Smooth muscle cell (in vitro differentiated cells): ENCODE results near the gene ZBTB20. TPM values are rescaled to one million over a fixed set of nuclear protein-coding genes. Genes with fewer than 3 reads are reported as not detected.

Experiments
- DNase-seq: peaks from one replicate; lab custom pipeline; 2025; ENCODE audit not compliant: unreplicated experiment; lab: John Stamatoyannopoulos, UW
- H2AFZ ChIP-seq: fragments of 200-600 bp; sonication (generic); 2 replicates; pipeline ENCODE4 v1.6.0; 2016; ENCODE audit warnings: antibody characterized with exemption, low read depth, mild to moderate bottlenecking
- H3F3A ChIP-seq: fragments of 200-600 bp; sonication (generic); 2 replicates; pipeline ENCODE4 v1.6.0; 2017; ENCODE audit warnings: antibody characterized with exemption, low read depth
- H3K27ac ChIP-seq: fragments of 200-600 bp; sonication (generic); 2 replicates; pipeline ENCODE4 v1.5.1; 2016; ENCODE audit warnings: low read depth, mild to moderate bottlenecking
- H3K27me3 ChIP-seq: fragments of 200-600 bp; sonication (generic); 2 replicates; pipeline ENCODE4 v1.6.1; 2016; ENCODE audit warnings: low read depth, mild to moderate bottlenecking
- H3K36me3 ChIP-seq: fragments of 200-600 bp; sonication (generic); 2 replicates; pipeline ENCODE4 v1.5.1; 2016; ENCODE audit warnings: low read depth
- H3K4me1 ChIP-seq: fragments of 200-600 bp; sonication (generic); 2 replicates; pipeline ENCODE4 v1.5.1; 2016; ENCODE audit warnings: low read depth
- H3K4me2 ChIP-seq: fragments of 200-600 bp; sonication (generic); 2 replicates; pipeline ENCODE4 v1.6.0; 2016; ENCODE audit warnings: mild to moderate bottlenecking
- H3K4me3 ChIP-seq: fragments of 200-600 bp; sonication (generic); 2 replicates; pipeline ENCODE4 v1.5.1; 2016; ENCODE audit warnings: mild to moderate bottlenecking
- H3K79me2 ChIP-seq: fragments of 200-600 bp; sonication (generic); 2 replicates; pipeline ENCODE4 v1.6.0; 2016; ENCODE audit warnings: low read depth, mild to moderate bottlenecking
- H3K9ac ChIP-seq: fragments of 200-600 bp; sonication (generic); 2 replicates; pipeline ENCODE4 v1.6.0; 2016; ENCODE audit warnings: low read depth
- H3K9me3 ChIP-seq: fragments of 200-600 bp; sonication (generic); replicated peaks from 2 replicates; pipeline ENCODE4 v1.5.1; 2016; ENCODE audit warnings: low read depth
- H4K20me1 ChIP-seq: fragments of 200-600 bp; sonication (generic); 2 replicates; pipeline ENCODE4 v1.6.0; 2016; ENCODE audit warnings: low read depth
- WGBS: methylation state at CpG from one replicate; pipeline ENCODE4 v1.1.7; 2016; ENCODE audit warnings: low lambda C conversion rate; 5-methylcytosine and 5-hydroxymethylcytosine counted together
- polyA plus RNA-seq: library from polyadenylated mRNA; unstranded; fragments of >200 nt; fragmentation: Nextera tagmentation; extraction: Ambion mirVana; gene quantifications from 2 replicates; pipeline ENCODE4 v1.2.1, GENCODE V29; 2016
- total RNA-seq: library from RNA; depleted of rRNA; stranded (reverse); fragments of >200 nt; gene quantifications from 2 replicates; pipeline ENCODE4 v1.2.3, GENCODE V29; 2014
- TF ChIP-seq, protein P1 (sequence below): fragments of 200-600 bp; sonication (generic); IDR thresholded peaks from 2 replicates; pipeline ENCODE4 v1.5.1; 2017; ENCODE audit warnings: borderline replicate concordance, mild to moderate bottlenecking, antibody characterized with exemption; ENCODE audit not compliant: insufficient read depth, poor library complexity, severe bottlenecking

ZBTB20 gene
- total and polyA plus RNA-seq, 2 experiments from 2014 or later, result 4.9 to 6.8 TPM

DNA sequence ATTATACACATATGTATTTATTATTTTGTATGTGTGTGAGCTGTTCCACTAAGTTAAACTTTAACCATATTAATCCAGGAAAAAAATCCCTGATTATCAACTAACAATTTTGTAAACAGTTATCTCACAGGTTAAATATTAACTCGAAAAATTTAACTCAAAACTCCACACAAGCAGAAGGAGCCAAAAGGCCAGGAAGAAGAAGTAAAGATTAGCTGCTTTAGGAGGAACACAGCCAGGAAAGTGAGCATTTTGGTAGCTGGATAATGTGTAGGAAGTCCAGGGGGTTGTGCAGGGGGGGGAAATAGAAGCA lies 428.2 kb downstream of the ZBTB20 start:
- no peak overlapping the region for H3K9ac ChIP-seq
- H3K27ac ChIP-seq, result no peak overlapping the region

GRCh38 chr3:114718071-114718897 lies 428.8 kb downstream of the ZBTB20 start:
- TF ChIP-seq, protein P1, sequence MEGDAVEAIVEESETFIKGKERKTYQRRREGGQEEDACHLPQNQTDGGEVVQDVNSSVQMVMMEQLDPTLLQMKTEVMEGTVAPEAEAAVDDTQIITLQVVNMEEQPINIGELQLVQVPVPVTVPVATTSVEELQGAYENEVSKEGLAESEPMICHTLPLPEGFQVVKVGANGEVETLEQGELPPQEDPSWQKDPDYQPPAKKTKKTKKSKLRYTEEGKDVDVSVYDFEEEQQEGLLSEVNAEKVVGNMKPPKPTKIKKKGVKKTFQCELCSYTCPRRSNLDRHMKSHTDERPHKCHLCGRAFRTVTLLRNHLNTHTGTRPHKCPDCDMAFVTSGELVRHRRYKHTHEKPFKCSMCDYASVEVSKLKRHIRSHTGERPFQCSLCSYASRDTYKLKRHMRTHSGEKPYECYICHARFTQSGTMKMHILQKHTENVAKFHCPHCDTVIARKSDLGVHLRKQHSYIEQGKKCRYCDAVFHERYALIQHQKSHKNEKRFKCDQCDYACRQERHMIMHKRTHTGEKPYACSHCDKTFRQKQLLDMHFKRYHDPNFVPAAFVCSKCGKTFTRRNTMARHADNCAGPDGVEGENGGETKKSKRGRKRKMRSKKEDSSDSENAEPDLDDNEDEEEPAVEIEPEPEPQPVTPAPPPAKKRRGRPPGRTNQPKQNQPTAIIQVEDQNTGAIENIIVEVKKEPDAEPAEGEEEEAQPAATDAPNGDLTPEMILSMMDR, result no peak
- H3K4me1 ChIP-seq, result no peaks in the 10 kb centered on the region
- no peaks in the 10 kb centered on the region for H3F3A ChIP-seq
- WGBS, result 93% methylated on average over 7 of the region's 7 CpGs
- no peaks in the 10 kb centered on the region for H3K9me3 ChIP-seq
- no peak overlapping the region for H3K4me3 ChIP-seq
- H3K27ac ChIP-seq, result no peak overlapping the region
- no peak for DNase-seq
- H3K27me3 ChIP-seq, result no peaks in the 10 kb centered on the region
- H3K36me3 ChIP-seq, result no peaks in the 10 kb centered on the region
- H4K20me1 ChIP-seq, result no peaks in the 10 kb centered on the region
- no peaks in the 10 kb centered on the region for H3K79me2 ChIP-seq
- H3K9ac ChIP-seq, result no peak overlapping the region
- H3K4me2 ChIP-seq, result no peak overlapping the region
- H2AFZ ChIP-seq, result no peak overlapping the region

More for the DNA sequence above, 428.2 kb downstream of the ZBTB20 start:
- no peaks in the 10 kb centered on the region for H4K20me1 ChIP-seq
- H3K4me2 ChIP-seq, result no peak overlapping the region
- 84% methylated on average over 1 of the region's 1 CpG for WGBS
- H3K9me3 ChIP-seq, result no peaks in the 10 kb centered on the region
- H3K4me3 ChIP-seq, result no peak overlapping the region
- H3K27me3 ChIP-seq, result no peaks in the 10 kb centered on the region
- no peaks in the 10 kb centered on the region for H3K79me2 ChIP-seq
- H2AFZ ChIP-seq, result no peak overlapping the region
- no peaks in the 10 kb centered on the region for H3F3A ChIP-seq
- TF ChIP-seq, protein P1, result no peak
- no peaks in the 10 kb centered on the region for H3K36me3 ChIP-seq
- no peaks in the 10 kb centered on the region for H3K4me1 ChIP-seq
- DNase-seq, result no peak

GRCh38 chr3:114716916-114717315 lies 430.2 kb downstream of the ZBTB20 start:
- H3F3A ChIP-seq, result no peaks in the 10 kb centered on the region
- no peaks in the 10 kb centered on the region for H4K20me1 ChIP-seq
- H2AFZ ChIP-seq, result no peak overlapping the region
- no peaks in the 10 kb centered on the region for H3K79me2 ChIP-seq
- DNase-seq, result no peak
- no peaks in the 10 kb centered on the region for H3K4me1 ChIP-seq
- no peak overlapping the region for H3K4me3 ChIP-seq
- H3K9me3 ChIP-seq, result no peaks in the 10 kb centered on the region
- TF ChIP-seq, protein P1, result no peak
- no peaks in the 10 kb centered on the region for H3K36me3 ChIP-seq
- no peak overlapping the region for H3K27ac ChIP-seq
- no peaks in the 10 kb centered on the region for H3K27me3 ChIP-seq
- no peak overlapping the region for H3K4me2 ChIP-seq
- no peak overlapping the region for H3K9ac ChIP-seq

DNA sequence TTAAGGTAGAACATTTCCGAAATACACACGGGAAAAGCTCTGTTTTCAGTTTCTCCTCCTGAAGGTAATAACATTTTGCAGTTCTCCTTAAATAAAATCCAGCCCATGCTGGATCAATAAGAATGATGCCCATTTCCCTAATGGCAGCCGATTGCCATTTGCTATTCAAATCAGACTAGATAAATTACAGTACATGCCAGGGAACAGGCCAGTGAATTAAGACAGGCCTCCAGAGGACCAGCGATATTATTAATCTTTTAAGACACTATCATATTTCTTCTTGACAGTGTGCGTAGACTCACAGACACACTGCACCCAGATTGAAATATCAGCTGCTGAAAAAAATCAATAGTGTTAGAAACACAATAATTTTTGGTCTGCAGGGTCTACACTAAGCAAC lies 431.0 kb downstream of the ZBTB20 start:
- Histone ChIP-seq H3K36me3 (no peaks in the 10 kb centered on the region), H2AFZ (no peak overlapping the region), H3K27me3 (no peaks in the 10 kb centered on the region), H3K9ac (no peak overlapping the region), H3K27ac (no peak overlapping the region), H4K20me1 (no peaks in the 10 kb centered on the region), H3K4me3 (no peak overlapping the region), H3K4me2 (no peak overlapping the region), H3K4me1 (no peaks in the 10 kb centered on the region), H3F3A (no peaks in the 10 kb centered on the region), H3K79me2 (no peaks in the 10 kb centered on the region), H3K9me3 (no peaks in the 10 kb centered on the region)
- no peak for DNase-seq
- TF ChIP-seq, protein P1, result no peak
- WGBS, result 92% methylated on average over 5 of the region's 5 CpGs
